ENCODE results near the gene TMEM220. TPM values are rescaled to one million over a fixed set of nuclear protein-coding genes. Genes with fewer than 3 reads are reported as not detected.

The TMEM220 gene
- total RNA-seq, 3 donors from 2014 or later: 1.7 to 3.0 (median 1.8) TPM

- no peak for ATAC-seq
Measured at GRCh38 chr17:10762037-10762436, 32.2 kb upstream of the TMEM220 start.

GRCh38 chr17:10761281-10761680, 31.5 kb upstream of the TMEM220 start:
- Mint-ChIP-seq H3K36me3 (ENCODE audit: insufficient read depth) (no peaks in the 10 kb centered on the region), H3K4me3 (no peak overlapping the region), H3K9me3 (peaks cover 3% of the 10 kb centered on the region), H3K27me3 (ENCODE audit: low read depth) (no peaks in the 10 kb centered on the region), H3K4me1 (ENCODE audit: low read depth) (no peaks in the 10 kb centered on the region)
- ATAC-seq (no peak), DNase-seq (no peak)

More at GRCh38 chr17:10762037-10762436, 32.2 kb upstream of the TMEM220 start:
- Mint-ChIP-seq H3K9me3 (peaks cover 8% of the 10 kb centered on the region), H3K36me3 (ENCODE audit: insufficient read depth) (no peaks in the 10 kb centered on the region), H3K4me1 (ENCODE audit: low read depth) (no peaks in the 10 kb centered on the region), H3K27me3 (ENCODE audit: low read depth) (no peaks in the 10 kb centered on the region), H3K4me3 (no peak overlapping the region)
- no peak for DNase-seq

DNA sequence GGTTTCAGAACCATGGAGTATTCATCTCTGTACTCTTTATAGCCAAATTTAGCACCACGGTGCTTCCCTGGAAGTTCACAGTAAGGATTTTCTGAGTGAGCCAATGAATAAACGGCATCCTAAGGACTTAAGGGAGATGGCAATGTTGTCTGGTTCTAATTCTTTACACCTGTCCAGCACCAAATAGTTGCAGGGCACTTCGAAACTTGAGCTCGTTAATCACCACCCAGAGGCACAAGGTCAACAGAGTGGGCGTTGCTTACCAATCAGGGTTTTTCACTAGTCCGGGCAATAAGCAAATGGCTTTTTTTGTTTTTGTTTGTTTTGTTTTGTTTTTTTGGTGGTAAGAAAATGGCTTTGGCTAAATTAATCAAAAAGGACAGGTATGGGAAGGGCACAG, 28.2 kb upstream of the TMEM220 start:
- H3K27me3 Mint-ChIP-seq (ENCODE audit: low read depth): no peaks in the 10 kb centered on the region
- no peaks in the 10 kb centered on the region for H3K9me3 Mint-ChIP-seq
- ATAC-seq (no peak), DNase-seq (no peak)
- H3K4me3 Mint-ChIP-seq: no peak overlapping the region
- H3K36me3 Mint-ChIP-seq (ENCODE audit: insufficient read depth): no peaks in the 10 kb centered on the region
- no peaks in the 10 kb centered on the region for H3K4me1 Mint-ChIP-seq (ENCODE audit: low read depth)

GRCh38 chr17:10757647-10758046, 27.8 kb upstream of the TMEM220 start:
- Mint-ChIP-seq H3K36me3 (ENCODE audit: insufficient read depth) (no peaks in the 10 kb centered on the region), H3K4me1 (ENCODE audit: low read depth) (no peaks in the 10 kb centered on the region), H3K9me3 (no peaks in the 10 kb centered on the region), H3K27me3 (ENCODE audit: low read depth) (no peaks in the 10 kb centered on the region), H3K4me3 (no peak overlapping the region)
- no peak for ATAC-seq
- no peak for DNase-seq

- no peaks in the 10 kb centered on the region for H3K36me3 Mint-ChIP-seq (ENCODE audit: insufficient read depth)
- no peak overlapping the region for H3K4me3 Mint-ChIP-seq
Measured at GRCh38 chr17:10757067-10757466, 27.2 kb upstream of the TMEM220 start.

GRCh38 chr17:10756619-10757018, 26.8 kb upstream of the TMEM220 start:
- H3K36me3 Mint-ChIP-seq (ENCODE audit: insufficient read depth): no peaks in the 10 kb centered on the region
- ATAC-seq: no peak

More at GRCh38 chr17:10757067-10757466, 27.2 kb upstream of the TMEM220 start:
- Mint-ChIP-seq H3K4me1 (ENCODE audit: low read depth) (no peaks in the 10 kb centered on the region), H3K27me3 (ENCODE audit: low read depth) (no peaks in the 10 kb centered on the region), H3K9me3 (no peaks in the 10 kb centered on the region)
- DNase-seq: no peak
- no peak for ATAC-seq

GRCh38 chr17:10756185-10756584, 26.4 kb upstream of the TMEM220 start:
- no peaks in the 10 kb centered on the region for H3K36me3 Mint-ChIP-seq (ENCODE audit: insufficient read depth)
- no peak for DNase-seq
- H3K4me3 Mint-ChIP-seq: no peak overlapping the region
- H3K4me1 Mint-ChIP-seq (ENCODE audit: low read depth): no peaks in the 10 kb centered on the region
- ATAC-seq: no peak
- no peaks in the 10 kb centered on the region for H3K9me3 Mint-ChIP-seq
- H3K27me3 Mint-ChIP-seq (ENCODE audit: low read depth): no peaks in the 10 kb centered on the region

More at GRCh38 chr17:10756619-10757018, 26.8 kb upstream of the TMEM220 start:
- Mint-ChIP-seq H3K27me3 (ENCODE audit: low read depth) (no peaks in the 10 kb centered on the region), H3K4me3 (no peak overlapping the region), H3K9me3 (no peaks in the 10 kb centered on the region), H3K4me1 (ENCODE audit: low read depth) (no peaks in the 10 kb centered on the region)
- DNase-seq: no peak

DNA sequence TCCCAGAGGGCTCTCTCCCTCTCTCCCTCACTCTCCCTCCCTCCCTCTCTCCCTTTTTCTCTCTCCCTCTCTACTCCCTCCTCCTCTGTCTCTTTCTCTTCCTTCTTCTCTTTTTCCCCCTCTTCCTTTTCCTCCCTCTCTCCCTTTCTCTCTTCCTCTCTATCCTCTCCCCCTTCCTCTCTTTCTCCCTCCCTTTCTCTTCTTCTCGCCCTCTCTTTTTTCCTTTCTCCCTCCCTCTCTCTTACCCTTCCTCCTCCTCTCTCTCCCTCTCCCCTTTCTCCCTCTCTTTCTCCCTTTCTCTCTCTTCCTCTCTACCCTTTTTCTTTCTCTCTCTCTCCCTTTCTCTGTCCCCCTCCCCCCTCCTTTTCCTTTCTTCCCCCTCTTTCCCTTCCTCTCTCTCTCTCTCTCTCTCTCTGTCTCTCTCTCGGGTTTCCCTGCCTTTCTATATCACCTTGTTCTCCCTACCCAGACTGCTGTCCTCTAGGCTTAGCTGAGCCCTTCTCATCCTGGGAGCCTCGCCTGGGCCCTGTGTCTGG, 25.8 kb upstream of the TMEM220 start:
- Mint-ChIP-seq H3K36me3 (ENCODE audit: insufficient read depth) (no peaks in the 10 kb centered on the region), H3K27me3 (ENCODE audit: low read depth) (no peaks in the 10 kb centered on the region), H3K4me3 (no peak overlapping the region), H3K9me3 (no peaks in the 10 kb centered on the region), H3K4me1 (ENCODE audit: low read depth) (no peaks in the 10 kb centered on the region)
- ATAC-seq: no peak
- DNase-seq: no peak

GRCh38 chr17:10754861-10755591, 25.2 kb upstream of the TMEM220 start:
- no peaks in the 10 kb centered on the region for H3K27me3 Mint-ChIP-seq (ENCODE audit: low read depth)
- H3K4me3 Mint-ChIP-seq: no peak overlapping the region
- no peak for DNase-seq
- no peaks in the 10 kb centered on the region for H3K36me3 Mint-ChIP-seq (ENCODE audit: insufficient read depth)
- no peaks in the 10 kb centered on the region for H3K4me1 Mint-ChIP-seq (ENCODE audit: low read depth)
- H3K9me3 Mint-ChIP-seq: no peaks in the 10 kb centered on the region
- ATAC-seq: no peak

DNA sequence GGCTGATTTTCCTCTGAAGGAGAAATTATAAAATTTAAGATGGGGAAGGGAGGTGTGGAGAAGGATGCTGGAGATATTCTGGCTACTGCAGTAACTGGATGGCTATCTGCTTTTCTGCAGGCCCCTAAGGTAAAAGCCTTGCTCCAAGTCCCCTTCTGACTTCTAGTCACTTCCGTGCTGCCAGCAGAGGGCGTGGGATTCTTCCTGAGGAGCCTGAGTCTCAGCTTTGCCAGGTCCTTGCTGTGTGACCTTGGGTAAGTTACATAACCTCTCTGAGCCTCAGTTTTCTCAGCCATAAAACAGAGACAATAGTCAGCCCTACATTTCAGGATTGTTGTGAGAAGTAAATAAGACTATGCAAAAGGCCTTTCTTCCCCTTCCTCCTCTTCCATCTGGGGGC, 24.3 kb upstream of the TMEM220 start:
- no peaks in the 10 kb centered on the region for H3K4me1 Mint-ChIP-seq (ENCODE audit: low read depth)
- no peak for ATAC-seq
- no peaks in the 10 kb centered on the region for H3K9me3 Mint-ChIP-seq
- no peaks in the 10 kb centered on the region for H3K27me3 Mint-ChIP-seq (ENCODE audit: low read depth)
- H3K4me3 Mint-ChIP-seq: no peak overlapping the region
- peak; percentile 9 for DNase-seq
- no peaks in the 10 kb centered on the region for H3K36me3 Mint-ChIP-seq (ENCODE audit: insufficient read depth)

DNA sequence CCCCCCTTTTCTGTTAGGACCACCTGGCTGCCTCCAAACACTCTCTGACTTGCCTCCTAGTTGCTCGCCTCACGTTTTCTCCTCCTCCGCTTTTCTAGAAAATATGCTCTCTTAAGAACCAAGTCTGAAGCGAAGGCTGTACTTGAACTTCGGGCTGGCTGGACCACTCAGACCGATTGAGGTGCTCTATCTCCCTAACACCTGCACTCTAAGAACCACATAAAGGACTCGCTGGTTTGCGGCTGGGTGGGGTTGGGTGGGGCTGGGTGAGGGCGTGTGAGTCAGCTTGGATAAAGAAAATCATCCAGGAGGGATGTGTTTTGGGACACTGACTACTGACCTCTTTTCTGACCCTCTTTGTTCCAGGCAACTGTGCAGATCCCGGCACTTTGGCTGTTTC, 22.9 kb upstream of the TMEM220 start:
- no peak for ATAC-seq

DNA sequence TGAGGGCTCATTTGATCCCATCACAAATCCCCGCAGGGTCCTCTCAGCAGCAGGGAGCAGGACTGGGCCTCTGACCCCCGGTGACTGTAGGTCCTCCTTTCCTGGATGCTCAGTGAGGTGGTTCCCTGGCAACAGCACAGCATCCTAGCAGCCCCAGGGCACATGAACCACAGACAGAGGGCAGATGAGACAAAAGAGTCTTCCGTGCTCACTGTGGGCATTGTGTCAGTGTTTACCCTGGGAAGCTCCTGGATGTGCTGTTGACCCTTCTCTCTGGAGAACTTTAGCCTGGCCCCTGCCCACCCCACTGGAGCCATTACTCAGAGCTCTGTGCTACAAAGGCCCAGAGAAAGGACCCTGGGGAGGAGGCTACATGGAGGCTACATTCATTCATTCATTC, 21.7 kb upstream of the TMEM220 start:
- DNase-seq (no peak), ATAC-seq (no peak)
- Mint-ChIP-seq H3K4me3 (no peak overlapping the region), H3K36me3 (ENCODE audit: insufficient read depth) (no peaks in the 10 kb centered on the region), H3K27me3 (ENCODE audit: low read depth) (no peaks in the 10 kb centered on the region), H3K4me1 (ENCODE audit: low read depth) (no peaks in the 10 kb centered on the region), H3K9me3 (no peaks in the 10 kb centered on the region)

More for the DNA sequence above, 22.9 kb upstream of the TMEM220 start:
- H3K4me3 Mint-ChIP-seq: no peak overlapping the region
- H3K36me3 Mint-ChIP-seq (ENCODE audit: insufficient read depth): no peaks in the 10 kb centered on the region
- no peak for DNase-seq
- H3K4me1 Mint-ChIP-seq (ENCODE audit: low read depth): no peaks in the 10 kb centered on the region
- H3K27me3 Mint-ChIP-seq (ENCODE audit: low read depth): no peaks in the 10 kb centered on the region
- no peaks in the 10 kb centered on the region for H3K9me3 Mint-ChIP-seq

GRCh38 chr17:10750210-10750609, 20.4 kb upstream of the TMEM220 start:
- Mint-ChIP-seq H3K4me3 (no peak overlapping the region), H3K27me3 (ENCODE audit: low read depth) (no peaks in the 10 kb centered on the region), H3K4me1 (ENCODE audit: low read depth) (no peaks in the 10 kb centered on the region), H3K36me3 (ENCODE audit: insufficient read depth) (no peaks in the 10 kb centered on the region), H3K9me3 (no peaks in the 10 kb centered on the region)
- DNase-seq (no peak), ATAC-seq (no peak)

GRCh38 chr17:10748531-10749181, 18.8 kb upstream of the TMEM220 start:
- ATAC-seq (no peak), DNase-seq (no peak)
- Mint-ChIP-seq H3K4me1 (ENCODE audit: low read depth) (peaks cover 11% of the 10 kb centered on the region), H3K27me3 (ENCODE audit: low read depth) (no peaks in the 10 kb centered on the region), H3K4me3 (no peak overlapping the region), H3K9me3 (no peaks in the 10 kb centered on the region), H3K36me3 (ENCODE audit: insufficient read depth) (no peaks in the 10 kb centered on the region)

DNA sequence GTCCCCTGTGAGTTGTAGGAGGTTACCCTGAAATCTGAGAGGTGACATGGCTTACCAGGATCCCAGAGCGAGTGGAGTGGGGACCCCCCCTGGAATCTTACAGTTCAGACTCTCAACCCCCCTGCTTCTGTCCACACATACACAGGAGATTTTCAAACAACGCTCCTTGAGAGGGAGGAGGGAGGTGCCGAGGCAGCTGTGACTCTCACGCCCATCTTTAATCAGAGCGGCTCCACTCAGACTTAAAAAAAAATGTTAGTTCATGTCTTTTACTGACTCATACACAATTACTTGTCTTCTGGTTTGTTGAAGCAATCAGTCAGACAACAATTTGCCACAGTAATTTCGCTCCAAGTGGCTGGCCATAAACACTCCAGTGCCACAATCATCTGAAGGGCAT, 15.4 kb upstream of the TMEM220 start:
- H3K9me3 Mint-ChIP-seq: no peaks in the 10 kb centered on the region

More for the DNA sequence above, 15.4 kb upstream of the TMEM220 start:
- no peaks in the 10 kb centered on the region for H3K36me3 Mint-ChIP-seq (ENCODE audit: insufficient read depth)
- DNase-seq (no peak), ATAC-seq (no peak)
- no peaks in the 10 kb centered on the region for H3K27me3 Mint-ChIP-seq (ENCODE audit: low read depth)
- H3K4me3 Mint-ChIP-seq: no peak overlapping the region
- H3K4me1 Mint-ChIP-seq (ENCODE audit: low read depth): peaks cover 11% of the 10 kb centered on the region
